BE2C (cell line): ENCODE measurements around the gene PTPRM.

Experiments
- DNase-seq: peaks from one replicate; pipeline ENCODE4 v3.0.0-alpha.2; 2020
- H3K27me3 ChIP-seq: fragments of 250-450 bp; sonication (Bioruptor Pico); 2 replicates; pipeline ENCODE4 v1.5.1; 2020; ENCODE audit warnings: mild to moderate bottlenecking
- H3K36me3 ChIP-seq: fragments of 250-450 bp; sonication (Bioruptor Pico); 2 replicates; pipeline ENCODE4 v1.5.1; 2020; ENCODE audit warnings: mild to moderate bottlenecking
- H3K4me1 ChIP-seq: fragments of 250-450 bp; sonication (Bioruptor Pico); 2 replicates; pipeline ENCODE4 v1.5.1; 2020
- H3K4me3 ChIP-seq: 2 replicates; pipeline ENCODE4 v1.5.1; 2011; ENCODE audit warnings: low read depth, low read length
- H3K9me3 ChIP-seq: fragments of 250-450 bp; sonication (Bioruptor Pico); 2 replicates; pipeline ENCODE4 v1.5.1; 2020
- CTCF ChIP-seq: IDR thresholded peaks from 2 replicates; pipeline ENCODE4 v1.5.1; 2012; ENCODE audit warnings: mild to moderate bottlenecking, low read depth, low read length

The PTPRM gene

GRCh38 chr18:8218197-8218596 is 651.1 kb downstream of the PTPRM start:
- Histone ChIP-seq H3K27me3 (no peaks in the 10 kb centered on the region), H3K36me3 (no peaks in the 10 kb centered on the region), H3K4me1 (no peaks in the 10 kb centered on the region), H3K4me3 (no peak overlapping the region), H3K9me3 (no peaks in the 10 kb centered on the region)
- DNase-seq: no peak
- TF ChIP-seq CTCF: no peak

GRCh38 chr18:8221452-8221851 is 654.3 kb downstream of the PTPRM start:
- no peak for TF ChIP-seq CTCF
- Histone ChIP-seq H3K9me3 (no peaks in the 10 kb centered on the region), H3K36me3 (no peaks in the 10 kb centered on the region), H3K27me3 (no peaks in the 10 kb centered on the region), H3K4me1 (no peaks in the 10 kb centered on the region), H3K4me3 (no peak overlapping the region)
- DNase-seq: no peak

- no peaks in the 10 kb centered on the region for H3K9me3 ChIP-seq
- no peak for TF ChIP-seq CTCF
- DNase-seq: no peak
- no peak overlapping the region for H3K4me3 ChIP-seq
- no peaks in the 10 kb centered on the region for H3K36me3 ChIP-seq
- H3K4me1 ChIP-seq: no peaks in the 10 kb centered on the region
- H3K27me3 ChIP-seq: no peaks in the 10 kb centered on the region
These were observed 657.5 kb downstream of the PTPRM start for GRCh38 chr18:8224576-8224975.

GRCh38 chr18:8229040-8229439 is 661.9 kb downstream of the PTPRM start:
- Histone ChIP-seq H3K9me3 (no peaks in the 10 kb centered on the region), H3K4me1 (no peaks in the 10 kb centered on the region), H3K36me3 (no peaks in the 10 kb centered on the region), H3K27me3 (no peaks in the 10 kb centered on the region), H3K4me3 (no peak overlapping the region)
- TF ChIP-seq CTCF: no peak
- no peak for DNase-seq

- TF ChIP-seq CTCF: no peak
- Histone ChIP-seq H3K4me3 (no peak overlapping the region), H3K9me3 (no peaks in the 10 kb centered on the region), H3K4me1 (no peaks in the 10 kb centered on the region), H3K27me3 (no peaks in the 10 kb centered on the region), H3K36me3 (no peaks in the 10 kb centered on the region)
- DNase-seq: no peak
These were observed 662.7 kb downstream of the PTPRM start for GRCh38 chr18:8229787-8230186.

GRCh38 chr18:8231316-8231715 is 664.2 kb downstream of the PTPRM start:
- Histone ChIP-seq H3K36me3 (no peaks in the 10 kb centered on the region), H3K4me1 (no peaks in the 10 kb centered on the region), H3K9me3 (no peaks in the 10 kb centered on the region), H3K27me3 (no peaks in the 10 kb centered on the region), H3K4me3 (no peak overlapping the region)
- DNase-seq: no peak
- no peak for TF ChIP-seq CTCF
